ENCODE data around the gene DLGAP1.
"Not testable (repeated sequence)": the region's sequence is repeated elsewhere in the genome, so short reads cannot be mapped to it uniquely, and the experiment has no call there.

Gene DLGAP1

GRCh38 chr18:4455113-4455811 lies at the start of gene DLGAP1:
Gene DLGAP1, minus strand, starts transcription at chr18:4455307.
- no peaks in the 10 kb centered on the region for H3K4me1 Mint-ChIP-seq
- peaks cover 20% of the 10 kb centered on the region for H3K9me3 Mint-ChIP-seq
- peaks cover 5% of the 10 kb centered on the region for H3K36me3 Mint-ChIP-seq
- no peak within 1 kb of the TSS for H3K27ac Mint-ChIP-seq
- H3K27me3 Mint-ChIP-seq: peaks cover 28% of the 10 kb centered on the region
- H3K4me3 Mint-ChIP-seq: no peak within 1 kb of the TSS

- not testable (repeated sequence) for H3K27ac Mint-ChIP-seq, H3K36me3 Mint-ChIP-seq, H3K27me3 Mint-ChIP-seq, H3K4me1 Mint-ChIP-seq, H3K9me3 Mint-ChIP-seq, H3K4me3 Mint-ChIP-seq
Measured at GRCh38 chr18:4494703-4495284, 39.7 kb upstream of the DLGAP1 start.

DNA sequence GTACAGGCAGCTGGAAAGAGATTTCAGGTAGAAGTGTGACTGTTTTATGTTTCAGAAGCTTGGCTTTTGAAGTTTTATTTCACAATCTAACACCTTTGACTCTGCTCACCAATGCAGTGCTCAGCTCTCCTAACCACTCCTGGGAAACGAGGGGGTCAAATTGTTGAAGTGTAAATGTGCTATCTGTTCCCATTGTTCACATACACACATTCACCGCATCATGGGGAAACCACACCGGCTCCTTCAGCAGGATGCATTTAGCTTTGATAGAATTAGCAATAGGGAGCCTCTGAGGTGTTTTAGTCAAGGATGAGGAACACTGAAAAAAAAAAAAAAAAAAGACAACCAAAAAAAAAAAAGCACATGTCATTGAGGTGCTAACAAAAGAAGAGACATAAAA lies 13.4 kb upstream of the DLGAP1 start:
- H3K36me3 Mint-ChIP-seq: no peaks in the 10 kb centered on the region
- H3K4me3 Mint-ChIP-seq: no peak overlapping the region
- no peaks in the 10 kb centered on the region for H3K27me3 Mint-ChIP-seq
- H3K4me1 Mint-ChIP-seq: no peaks in the 10 kb centered on the region
- no peak overlapping the region for H3K27ac Mint-ChIP-seq
- peaks cover 4% of the 10 kb centered on the region for H3K9me3 Mint-ChIP-seq

DNA sequence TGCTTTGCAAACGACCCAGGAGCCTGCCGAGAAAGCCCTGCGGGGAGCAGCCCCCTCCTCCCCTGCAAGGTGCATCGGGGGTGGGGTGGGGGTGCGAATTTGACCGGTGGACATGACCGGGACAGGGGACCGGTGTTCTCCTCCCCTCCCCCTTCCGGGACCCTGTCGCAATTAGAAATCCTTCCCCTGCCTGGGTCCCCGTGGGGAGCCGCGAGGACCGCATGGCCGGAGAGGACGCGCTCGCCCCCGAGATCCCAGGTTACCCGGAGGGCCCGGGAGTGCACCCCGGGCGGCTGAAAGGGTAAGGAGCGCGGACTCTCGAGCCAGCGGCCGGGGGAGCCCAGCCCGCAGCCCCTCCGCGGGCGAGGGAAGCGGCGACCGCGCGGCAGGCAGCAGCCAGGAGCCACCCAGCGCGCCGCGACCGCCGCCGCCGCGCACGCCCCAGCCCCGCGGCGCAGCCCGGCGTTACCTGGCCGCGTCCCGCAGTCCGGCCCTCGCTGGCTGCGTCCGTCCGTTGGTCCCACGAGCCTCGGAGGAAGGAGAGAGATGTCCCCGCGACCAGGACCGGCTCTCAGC lies 482 bp downstream of the DLGAP1 start:
- Mint-ChIP-seq H3K9me3 (peaks cover 15% of the 10 kb centered on the region), H3K27ac (no peak overlapping the region), H3K4me1 (no peaks in the 10 kb centered on the region), H3K4me3 (no peak overlapping the region), H3K36me3 (peaks cover 5% of the 10 kb centered on the region), H3K27me3 (peaks cover 28% of the 10 kb centered on the region)

GRCh38 chr18:4453874-4454536 lies 1.1 kb downstream of the DLGAP1 start:
- H3K27ac Mint-ChIP-seq: no peak overlapping the region
- H3K27me3 Mint-ChIP-seq: peaks cover 30% of the 10 kb centered on the region
- H3K36me3 Mint-ChIP-seq: peaks cover 5% of the 10 kb centered on the region
- peaks cover 14% of the 10 kb centered on the region for H3K9me3 Mint-ChIP-seq
- H3K4me1 Mint-ChIP-seq: no peaks in the 10 kb centered on the region
- no peak overlapping the region for H3K4me3 Mint-ChIP-seq

GRCh38 chr18:4453567-4453873 lies 1.6 kb downstream of the DLGAP1 start:
- H3K27me3 Mint-ChIP-seq: peaks cover 32% of the 10 kb centered on the region

DNA sequence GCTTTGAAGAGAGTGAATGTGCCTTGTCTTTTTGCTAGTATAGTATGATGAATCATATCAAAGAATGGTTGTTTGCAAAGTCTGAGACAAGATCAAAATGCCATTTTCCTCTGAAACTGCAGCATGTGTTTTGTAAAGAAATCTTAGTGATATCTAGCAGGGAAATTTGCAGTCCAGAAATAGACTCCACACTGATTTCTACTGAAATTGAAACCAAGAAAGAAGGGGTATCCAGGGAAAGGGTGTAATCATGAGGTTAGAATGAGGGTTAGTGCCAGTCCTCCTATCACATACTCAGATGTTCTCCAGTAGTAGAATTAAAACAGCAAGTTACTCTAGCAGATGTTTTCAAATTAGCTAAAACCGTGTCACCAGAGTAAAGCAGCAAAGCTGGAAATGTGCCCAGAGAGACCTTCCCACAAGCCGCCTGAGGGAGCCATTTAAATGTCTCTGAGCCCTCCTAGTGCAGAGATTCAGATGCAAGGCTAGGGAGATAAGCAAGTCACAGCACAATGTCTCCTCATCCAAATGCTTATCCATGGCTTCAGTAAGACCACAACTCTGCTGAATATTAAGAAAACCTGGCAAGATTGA lies 4.9 kb downstream of the DLGAP1 start:
- Mint-ChIP-seq H3K4me3 (no peak overlapping the region), H3K27ac (no peak overlapping the region), H3K27me3 (peaks cover 23% of the 10 kb centered on the region), H3K9me3 (peaks cover 10% of the 10 kb centered on the region), H3K36me3 (no peaks in the 10 kb centered on the region), H3K4me1 (no peaks in the 10 kb centered on the region)

More at GRCh38 chr18:4453567-4453873, 1.6 kb downstream of the DLGAP1 start:
- Mint-ChIP-seq H3K36me3 (peaks cover 5% of the 10 kb centered on the region), H3K4me1 (no peaks in the 10 kb centered on the region), H3K4me3 (no peak overlapping the region), H3K9me3 (peaks cover 9% of the 10 kb centered on the region), H3K27ac (no peak overlapping the region)

GRCh38 chr18:4445902-4446301 lies 9.2 kb downstream of the DLGAP1 start:
- no peak overlapping the region for H3K27ac Mint-ChIP-seq
- H3K27me3 Mint-ChIP-seq: peaks cover 6% of the 10 kb centered on the region

DNA sequence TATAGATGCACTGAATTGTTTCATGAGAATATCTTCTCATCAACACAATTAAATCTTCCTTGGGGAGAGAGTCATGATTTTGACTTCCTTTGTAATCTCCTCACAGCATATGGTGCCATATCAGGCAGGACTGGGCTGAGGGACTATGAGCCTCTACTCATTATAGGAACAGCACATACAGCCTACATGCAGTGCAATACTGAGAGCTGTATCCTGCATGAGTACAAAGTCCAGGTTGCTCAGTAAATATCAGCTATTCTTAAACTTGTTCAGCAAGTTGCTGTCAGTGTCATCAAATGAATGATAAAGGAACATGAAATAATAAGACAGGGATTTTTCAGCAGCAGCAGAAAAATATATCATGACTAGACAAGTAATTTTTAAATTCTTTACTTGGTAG lies 10.8 kb downstream of the DLGAP1 start:
- peaks cover 1% of the 10 kb centered on the region for H3K27me3 Mint-ChIP-seq
- no peak overlapping the region for H3K4me3 Mint-ChIP-seq
- H3K36me3 Mint-ChIP-seq: no peaks in the 10 kb centered on the region
- H3K4me1 Mint-ChIP-seq: no peaks in the 10 kb centered on the region
- H3K9me3 Mint-ChIP-seq: peaks cover 12% of the 10 kb centered on the region
- H3K27ac Mint-ChIP-seq: no peak overlapping the region

More at GRCh38 chr18:4445902-4446301, 9.2 kb downstream of the DLGAP1 start:
- H3K36me3 Mint-ChIP-seq: no peaks in the 10 kb centered on the region
- H3K9me3 Mint-ChIP-seq: peaks cover 17% of the 10 kb centered on the region
- H3K4me3 Mint-ChIP-seq: no peak overlapping the region
- H3K4me1 Mint-ChIP-seq: no peaks in the 10 kb centered on the region

- peaks cover 7% of the 10 kb centered on the region for H3K9me3 Mint-ChIP-seq
- H3K4me1 Mint-ChIP-seq: no peaks in the 10 kb centered on the region
- H3K27ac Mint-ChIP-seq: no peak overlapping the region
- no peak overlapping the region for H3K4me3 Mint-ChIP-seq
- no peaks in the 10 kb centered on the region for H3K36me3 Mint-ChIP-seq
- no peaks in the 10 kb centered on the region for H3K27me3 Mint-ChIP-seq
Measured at GRCh38 chr18:4441098-4441497, 14.0 kb downstream of the DLGAP1 start.

DNA sequence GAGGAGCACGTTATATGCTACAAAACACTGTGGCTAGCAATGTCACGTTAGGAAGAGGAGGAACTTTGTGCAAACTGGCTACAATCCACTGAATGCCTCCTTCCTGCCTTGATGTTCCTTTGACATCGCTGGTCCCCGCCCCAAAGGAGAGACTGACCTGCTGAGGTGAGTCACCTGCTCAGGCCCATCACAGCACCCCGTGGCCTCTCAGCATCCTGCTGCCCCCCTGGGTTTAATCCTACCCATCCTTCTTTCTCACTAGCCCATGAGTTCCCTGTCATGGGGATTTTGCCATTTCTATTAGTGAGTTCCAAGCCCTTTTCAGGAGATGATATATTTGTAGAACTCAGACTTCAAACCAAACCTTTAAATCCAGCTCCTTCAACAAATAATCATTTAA lies 16.2 kb downstream of the DLGAP1 start:
- Mint-ChIP-seq H3K4me3 (no peak overlapping the region), H3K27me3 (no peaks in the 10 kb centered on the region), H3K9me3 (peaks cover 7% of the 10 kb centered on the region), H3K27ac (no peak overlapping the region), H3K4me1 (no peaks in the 10 kb centered on the region), H3K36me3 (no peaks in the 10 kb centered on the region)

DNA sequence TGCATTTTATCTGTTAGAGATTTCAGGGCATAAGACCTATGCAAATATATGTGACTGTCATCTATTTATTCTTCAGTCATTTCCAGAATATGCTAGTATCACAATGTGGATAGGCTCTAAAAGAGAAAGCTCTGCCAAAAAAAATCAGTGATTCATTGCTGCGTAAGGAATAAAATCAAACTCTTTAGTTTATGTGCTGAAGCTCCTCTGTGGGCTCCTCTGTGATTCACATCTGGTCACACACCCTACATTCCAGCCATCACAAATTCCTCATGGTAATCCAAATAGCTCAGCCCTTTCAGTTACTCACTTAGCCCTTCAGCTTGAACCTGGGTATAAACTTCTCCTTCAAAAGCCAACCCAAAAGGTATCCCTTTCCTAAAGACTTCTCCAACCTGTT lies 21.4 kb downstream of the DLGAP1 start:
- Mint-ChIP-seq H3K36me3 (no peaks in the 10 kb centered on the region), H3K27me3 (no peaks in the 10 kb centered on the region), H3K9me3 (no peaks in the 10 kb centered on the region), H3K4me1 (no peaks in the 10 kb centered on the region), H3K4me3 (no peak overlapping the region), H3K27ac (no peak overlapping the region)

DNA sequence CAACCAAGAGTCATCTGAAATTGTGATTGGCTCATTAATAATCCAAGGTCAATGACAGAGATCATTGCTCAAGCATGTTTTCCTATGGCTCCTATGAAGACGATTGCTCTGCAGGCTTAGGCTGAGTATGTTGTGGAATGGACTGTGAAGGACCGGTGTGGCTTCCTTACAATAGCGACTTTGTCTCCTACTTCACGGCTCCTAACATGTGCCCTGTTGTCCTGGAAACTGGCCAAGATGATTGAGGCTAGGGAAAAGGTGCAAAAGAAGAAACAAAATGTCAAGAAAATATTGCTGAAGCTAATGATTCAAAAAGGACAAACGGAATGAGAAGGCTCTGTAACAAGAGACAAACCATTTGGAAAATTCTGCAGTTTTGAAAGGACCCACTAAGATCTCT lies 24.3 kb downstream of the DLGAP1 start:
- Mint-ChIP-seq H3K9me3 (no peaks in the 10 kb centered on the region), H3K36me3 (no peaks in the 10 kb centered on the region), H3K4me3 (no peak overlapping the region), H3K27me3 (no peaks in the 10 kb centered on the region), H3K4me1 (no peaks in the 10 kb centered on the region), H3K27ac (no peak overlapping the region)

- Mint-ChIP-seq H3K9me3 (peaks cover 8% of the 10 kb centered on the region), H3K27me3 (no peaks in the 10 kb centered on the region), H3K4me3 (no peak overlapping the region), H3K27ac (no peak overlapping the region), H3K36me3 (no peaks in the 10 kb centered on the region), H3K4me1 (no peaks in the 10 kb centered on the region)
Measured at GRCh38 chr18:4417714-4418113, 37.4 kb downstream of the DLGAP1 start.

DNA sequence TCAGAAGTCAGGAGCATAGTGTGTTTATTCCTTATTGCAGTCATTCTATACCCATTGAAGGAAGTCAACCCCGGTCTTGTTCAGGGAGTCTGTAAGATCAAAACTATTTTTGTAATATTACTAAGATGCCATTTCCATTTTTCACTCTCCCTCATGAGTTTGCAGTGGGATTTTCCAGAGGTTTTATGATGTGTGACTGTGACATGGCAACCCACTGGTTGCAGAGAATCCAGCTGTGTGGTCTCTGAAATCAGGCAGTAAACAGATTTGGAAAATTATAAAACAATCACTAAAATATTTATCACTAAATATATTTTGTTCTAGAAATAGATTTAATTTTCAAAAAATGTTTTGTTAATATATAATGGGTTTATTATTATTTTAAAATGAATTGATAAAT lies 38.1 kb downstream of the DLGAP1 start:
- Mint-ChIP-seq H3K27me3 (no peaks in the 10 kb centered on the region), H3K4me1 (no peaks in the 10 kb centered on the region), H3K4me3 (no peak overlapping the region), H3K36me3 (no peaks in the 10 kb centered on the region), H3K9me3 (peaks cover 8% of the 10 kb centered on the region), H3K27ac (no peak overlapping the region)

GRCh38 chr18:4412286-4412685 lies 42.8 kb downstream of the DLGAP1 start:
- no peak overlapping the region for H3K4me3 Mint-ChIP-seq
- H3K27ac Mint-ChIP-seq: no peak overlapping the region
- no peaks in the 10 kb centered on the region for H3K4me1 Mint-ChIP-seq
- peaks cover 6% of the 10 kb centered on the region for H3K9me3 Mint-ChIP-seq
- H3K36me3 Mint-ChIP-seq: no peaks in the 10 kb centered on the region
- no peaks in the 10 kb centered on the region for H3K27me3 Mint-ChIP-seq

Measured in activated naive CD4-positive, alpha-beta T cell treated with anti-CD3 and anti-CD28 coated beads, Interleukin-2, amount 50 U/mL, for 24 hours (primary cell).